GM21528 (cell line): ENCODE measurements around the gene OSGIN1.

Experiments
- ATAC-seq: cut with Tn5 transposase; IDR thresholded peaks from one replicate; pipeline ENCODE4 v1.9.1; 2021; ENCODE audit warnings: mild to moderate bottlenecking, moderate library complexity; ENCODE audit not compliant: unreplicated experiment, low FRiP score

The OSGIN1 gene

GRCh38 chr16:83925957-83926725 is 26.9 kb upstream of the OSGIN1 start:
- no peak for ATAC-seq

- ATAC-seq: no peak
Observed at GRCh38 chr16:83926726-83927397, 26.2 kb upstream of the OSGIN1 start.

DNA sequence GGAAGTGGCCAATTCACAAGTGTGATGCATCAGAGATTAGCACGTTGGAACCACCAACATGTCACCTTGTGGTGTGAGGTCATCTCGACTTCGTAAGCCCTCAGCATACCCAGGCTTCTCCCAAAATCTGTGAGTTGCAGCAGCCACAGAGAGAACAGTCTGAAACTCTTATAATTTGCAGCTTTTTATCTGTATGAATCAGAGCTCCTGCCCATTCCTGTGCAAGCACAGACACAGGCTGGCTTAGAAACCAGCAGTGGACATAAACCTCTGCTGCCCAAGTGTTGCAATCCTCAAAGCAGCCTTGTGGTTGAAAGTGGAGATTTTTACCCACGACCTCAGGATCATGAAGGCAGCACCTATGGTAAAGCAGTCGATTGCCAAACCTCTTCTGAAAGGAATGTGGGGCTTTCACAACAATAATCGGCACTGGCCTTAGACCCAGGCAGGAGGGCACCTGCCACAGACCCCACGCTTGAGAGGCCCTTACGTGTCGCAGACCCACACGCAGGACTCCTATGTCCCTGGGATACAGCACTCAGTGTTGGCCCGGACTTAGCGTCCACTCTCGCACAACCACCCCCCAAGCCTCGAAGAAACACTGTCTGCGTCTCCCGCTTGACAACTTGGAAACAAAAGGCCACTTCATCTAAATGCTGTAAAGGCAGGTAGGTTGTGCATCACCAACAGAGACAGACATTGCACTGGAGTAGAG is 24.5 kb upstream of the OSGIN1 start:
- ATAC-seq: no peak

- ATAC-seq: no peak
Observed at GRCh38 chr16:83929811-83930555, 23.1 kb upstream of the OSGIN1 start.

DNA sequence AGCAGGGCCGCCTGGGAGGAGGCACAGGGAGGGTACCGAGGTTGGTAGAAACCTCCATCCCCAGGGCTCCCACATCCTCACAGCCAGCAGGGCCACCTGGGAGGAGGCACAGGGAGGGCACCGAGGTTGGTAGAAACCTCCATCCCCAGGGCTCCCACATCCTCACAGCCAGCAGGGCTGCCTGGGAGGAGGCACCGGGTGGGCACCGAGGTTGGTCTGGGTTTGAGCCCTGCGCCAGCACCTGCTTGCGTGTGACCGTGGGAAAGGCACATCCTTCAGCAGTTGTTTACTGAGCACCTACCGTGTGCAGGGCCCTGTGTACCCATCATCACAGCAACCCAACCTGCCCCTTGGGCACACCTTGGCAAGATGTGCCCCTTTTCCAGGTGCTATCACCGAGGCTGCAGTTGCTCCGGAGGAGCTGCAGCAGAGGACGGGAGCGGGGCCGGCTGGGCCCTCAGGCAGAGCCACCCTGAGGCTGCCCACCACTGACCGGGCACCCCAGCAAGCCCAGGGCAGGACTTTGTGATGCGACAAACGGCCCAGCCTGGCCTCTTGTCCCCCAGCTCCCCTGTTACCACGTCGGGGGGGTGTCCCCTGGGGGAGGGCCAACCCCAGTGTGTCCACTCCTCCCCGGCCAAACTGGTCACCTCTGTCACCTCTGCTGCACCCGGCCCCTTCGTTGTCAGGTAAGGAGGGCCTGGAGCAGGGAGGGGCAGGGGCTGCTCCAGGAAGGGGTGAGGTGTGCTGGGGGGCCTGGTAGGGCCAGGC is 22.1 kb upstream of the OSGIN1 start:
- no peak for ATAC-seq

DNA sequence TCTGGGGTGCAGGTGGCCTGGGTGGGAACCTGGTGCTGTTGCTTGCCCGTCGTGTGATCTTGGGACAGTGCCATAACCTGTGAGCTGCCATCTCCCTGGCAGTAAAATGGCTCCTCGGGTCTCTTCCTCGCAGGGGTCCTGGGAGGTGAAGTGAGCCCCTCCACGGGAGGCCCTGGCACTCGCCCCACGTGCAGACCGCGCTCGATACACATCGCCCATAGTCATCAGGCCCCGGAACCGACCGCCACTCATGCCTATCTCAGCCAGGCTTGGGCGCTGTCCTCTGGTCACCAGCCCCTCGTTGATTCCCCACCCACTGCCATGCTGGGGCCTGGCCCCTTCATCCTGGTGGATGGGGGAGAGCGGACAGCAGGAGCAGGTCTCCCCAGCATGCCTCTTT is 21.5 kb upstream of the OSGIN1 start:
- ATAC-seq: no peak

- ATAC-seq: no peak
Observed at GRCh38 chr16:83932304-83932703, 20.7 kb upstream of the OSGIN1 start.

GRCh38 chr16:83932955-83933673 is 19.9 kb upstream of the OSGIN1 start:
- ATAC-seq: no peak

DNA sequence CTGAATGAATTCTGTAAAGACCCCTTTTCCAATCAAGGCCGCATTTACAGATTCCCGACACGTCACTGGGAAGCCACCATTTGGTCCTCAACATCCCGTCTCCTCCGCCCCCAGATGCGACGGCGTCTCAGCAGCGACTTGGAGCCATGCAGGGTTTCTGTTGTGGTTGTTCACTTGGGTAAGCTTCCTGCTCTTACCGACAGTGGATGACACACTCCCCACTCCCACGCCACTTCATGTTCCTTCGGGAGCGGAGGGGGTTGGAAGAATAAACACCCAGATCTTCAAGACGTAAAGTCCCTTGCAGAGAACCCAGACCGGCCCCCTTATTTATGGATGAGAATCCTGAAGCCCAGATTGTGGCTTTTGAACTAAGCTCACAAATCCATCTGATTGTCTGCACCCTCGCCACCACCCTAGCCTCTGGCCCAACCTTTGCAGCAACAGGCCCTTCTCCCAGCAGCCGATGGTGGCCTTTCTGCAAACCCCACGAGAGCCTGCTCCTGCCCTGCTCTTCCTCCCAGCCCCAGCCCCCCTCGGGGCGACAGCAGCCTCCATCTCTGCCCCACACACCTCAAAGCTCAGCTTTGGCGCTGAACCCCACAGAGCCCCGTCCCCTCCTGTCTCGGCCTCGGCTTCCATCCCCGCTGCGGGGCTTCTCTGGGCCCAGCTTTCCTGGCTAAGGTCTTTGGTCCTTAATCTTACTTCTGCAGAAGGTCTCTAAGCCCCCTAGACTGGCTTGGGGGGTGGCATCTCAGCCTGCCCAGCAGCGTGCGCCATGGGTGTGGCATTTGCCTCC is 19.0 kb upstream of the OSGIN1 start:
- no peak for ATAC-seq

DNA sequence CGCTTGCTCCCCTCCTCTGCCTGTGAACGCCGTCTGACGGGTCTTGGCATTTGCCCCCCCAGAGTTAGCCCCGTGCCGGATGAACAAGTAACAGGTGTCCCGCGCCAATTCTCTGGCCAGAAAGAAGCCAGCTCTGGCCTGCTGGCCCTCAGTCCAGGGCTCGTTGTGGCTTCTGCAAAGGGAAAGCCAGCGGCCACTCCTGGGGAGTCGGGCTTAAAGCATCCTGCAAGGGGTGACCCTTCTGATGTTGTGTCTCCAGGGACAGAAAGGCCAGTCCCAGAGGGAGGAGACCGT is 18.4 kb upstream of the OSGIN1 start:
- no peak for ATAC-seq

GRCh38 chr16:83935005-83935857 is 17.8 kb upstream of the OSGIN1 start:
- ATAC-seq: no peak

DNA sequence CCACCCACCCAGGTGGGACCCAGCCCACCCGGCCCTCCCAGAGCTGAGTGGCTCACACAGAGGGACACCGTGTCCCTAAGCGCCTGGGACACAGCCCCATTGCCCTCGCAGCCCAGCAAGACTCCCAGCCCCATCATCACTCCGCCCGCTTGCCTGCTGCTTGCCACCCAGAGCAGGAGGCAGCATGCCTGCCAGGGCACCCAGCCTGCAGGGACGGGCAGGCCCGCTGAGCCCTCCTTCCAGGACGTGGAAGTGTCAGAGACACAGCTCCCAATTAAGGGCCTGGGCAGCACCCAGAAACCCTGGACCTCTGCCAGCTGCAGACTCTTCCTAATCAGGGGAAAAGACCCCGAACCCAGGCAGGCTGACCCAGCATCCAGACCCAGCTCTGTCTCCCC is 17.2 kb upstream of the OSGIN1 start:
- ATAC-seq: no peak

- ATAC-seq: no peak
Observed at GRCh38 chr16:83936581-83937165, 16.4 kb upstream of the OSGIN1 start.

DNA sequence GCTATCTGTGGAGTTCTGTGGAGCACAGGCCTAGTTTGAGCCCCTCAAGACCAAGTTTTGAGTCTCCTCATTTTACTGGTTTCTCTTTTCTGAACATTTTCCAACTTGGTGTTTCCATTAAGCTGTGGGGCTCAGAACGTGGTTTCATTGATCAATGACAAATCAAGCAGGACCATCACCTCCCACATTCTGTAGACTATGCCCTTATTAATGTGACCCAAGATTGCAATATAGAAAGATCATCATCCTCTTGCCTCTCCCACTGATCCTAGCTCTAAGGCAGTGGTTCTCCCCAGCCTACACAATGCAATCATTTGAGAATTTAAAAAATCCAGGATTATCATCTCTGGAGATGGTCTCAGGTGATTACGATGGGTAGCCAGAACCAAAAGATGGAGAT is 15.8 kb upstream of the OSGIN1 start:
- ATAC-seq: no peak

DNA sequence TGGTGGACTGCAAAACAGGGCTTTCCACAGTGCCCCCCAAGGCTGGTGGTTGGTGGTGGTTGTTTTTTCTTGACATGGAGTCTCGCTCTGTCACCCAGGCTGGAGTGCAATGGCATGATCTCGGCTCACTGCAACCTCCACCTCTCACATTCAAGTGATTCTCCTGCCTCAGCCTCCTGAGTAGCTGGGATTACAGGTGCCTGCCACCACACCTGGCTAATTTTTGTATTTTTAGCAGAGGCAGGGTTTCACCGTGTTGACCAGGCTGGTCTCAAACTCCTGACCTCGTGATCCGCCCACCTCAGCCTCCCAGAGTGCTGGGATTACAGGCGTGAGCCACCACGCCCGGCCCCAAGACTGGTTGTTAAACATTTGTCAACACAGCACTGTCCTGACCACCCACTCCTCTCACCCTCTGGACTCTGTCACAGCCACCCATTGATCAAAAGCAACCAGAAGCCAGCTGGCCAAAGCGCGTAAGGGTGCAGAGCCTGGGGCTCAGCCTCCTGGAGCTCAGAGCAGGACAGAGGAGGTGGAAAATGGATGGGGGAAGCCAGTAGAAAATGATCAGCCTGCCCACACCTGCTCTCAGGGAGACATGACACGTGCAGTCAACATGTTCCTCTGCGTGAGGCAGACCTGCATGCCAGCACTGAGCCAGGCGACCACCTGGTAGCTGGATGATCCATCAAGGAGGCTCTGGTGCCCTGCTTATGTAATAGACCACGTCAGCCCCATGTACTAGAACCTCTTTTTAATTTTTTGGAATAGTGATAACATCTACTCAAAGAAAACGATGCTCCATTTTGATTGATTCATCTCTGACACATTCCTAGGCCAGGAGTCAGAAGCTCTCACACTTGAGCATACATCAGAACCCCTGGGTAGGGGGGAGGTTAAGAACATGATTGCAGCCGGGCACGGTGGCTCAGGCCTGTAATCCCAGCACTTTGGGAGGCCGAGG is 14.8 kb upstream of the OSGIN1 start:
- no peak for ATAC-seq

GRCh38 chr16:83939266-83939855 is 13.7 kb upstream of the OSGIN1 start:
- ATAC-seq: no peak
